Activated CD8-positive, alpha-beta memory T cell treated with anti-CD3 and anti-CD28 coated beads for 1 hour (primary cell): ENCODE data around the gene OR13C5.
"Not testable (repeated sequence)": the region's sequence is repeated elsewhere in the genome, so short reads cannot be mapped to it uniquely, and the experiment has no call there.

Experiments used
- DNase-seq, 2 donors: peaks; one replicate each; pipeline ENCODE4 v3.0.0-alpha.2; 2020; ENCODE audit warnings: low read depth in 1 of 2; ENCODE audit errors: extremely low read depth in 1 of 2

The OR13C5 gene, protein sequence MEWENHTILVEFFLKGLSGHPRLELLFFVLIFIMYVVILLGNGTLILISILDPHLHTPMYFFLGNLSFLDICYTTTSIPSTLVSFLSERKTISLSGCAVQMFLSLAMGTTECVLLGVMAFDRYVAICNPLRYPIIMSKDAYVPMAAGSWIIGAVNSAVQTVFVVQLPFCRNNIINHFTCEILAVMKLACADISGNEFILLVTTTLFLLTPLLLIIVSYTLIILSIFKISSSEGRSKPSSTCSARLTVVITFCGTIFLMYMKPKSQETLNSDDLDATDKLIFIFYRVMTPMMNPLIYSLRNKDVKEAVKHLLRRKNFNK

DNA sequence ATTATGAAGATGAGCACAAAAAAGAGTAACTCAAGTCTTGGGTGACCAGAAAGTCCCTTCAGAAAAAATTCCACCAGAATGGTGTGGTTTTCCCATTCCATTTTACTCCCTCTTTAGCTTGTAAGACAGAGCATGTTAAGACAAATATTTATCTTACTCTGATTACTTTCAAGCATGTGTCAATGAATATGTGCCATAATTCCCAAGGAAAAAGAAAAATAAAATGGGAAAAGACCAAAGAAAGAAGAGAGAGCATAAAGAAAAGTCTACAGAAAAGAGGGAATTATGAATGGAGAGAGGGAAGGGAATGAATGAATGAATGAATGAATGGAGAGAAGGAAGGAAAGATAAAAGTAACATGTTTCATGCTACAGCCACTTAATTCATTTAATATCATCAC, at the start of gene OR13C5:
Gene OR13C5 (minus strand): TSS at position 101 of the 400 bp plus-strand sequence. CDS start 0 bp downstream, at position 101.
- DNase-seq = not testable (repeated sequence)

DNA sequence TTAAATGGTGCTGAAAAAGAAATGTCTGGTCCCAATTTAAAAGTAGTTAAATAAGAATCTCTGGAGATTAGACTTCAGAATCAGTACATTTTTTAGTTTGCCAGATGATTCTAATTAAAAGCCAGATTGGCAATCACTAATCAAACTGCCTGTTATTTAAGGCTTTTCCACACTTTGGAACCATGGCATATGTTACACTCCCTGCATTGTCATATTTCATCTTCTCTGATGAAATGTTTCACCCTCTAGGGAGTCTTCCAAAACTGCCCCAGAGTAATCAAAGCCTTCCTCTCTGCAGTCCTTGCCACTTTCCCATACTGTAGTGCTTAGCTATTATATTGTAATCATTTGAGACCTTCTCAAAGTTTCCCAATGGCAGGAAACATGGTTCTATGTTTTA, 36.2 kb upstream of the OR13C5 start:
- DNase-seq = no peak

DNA sequence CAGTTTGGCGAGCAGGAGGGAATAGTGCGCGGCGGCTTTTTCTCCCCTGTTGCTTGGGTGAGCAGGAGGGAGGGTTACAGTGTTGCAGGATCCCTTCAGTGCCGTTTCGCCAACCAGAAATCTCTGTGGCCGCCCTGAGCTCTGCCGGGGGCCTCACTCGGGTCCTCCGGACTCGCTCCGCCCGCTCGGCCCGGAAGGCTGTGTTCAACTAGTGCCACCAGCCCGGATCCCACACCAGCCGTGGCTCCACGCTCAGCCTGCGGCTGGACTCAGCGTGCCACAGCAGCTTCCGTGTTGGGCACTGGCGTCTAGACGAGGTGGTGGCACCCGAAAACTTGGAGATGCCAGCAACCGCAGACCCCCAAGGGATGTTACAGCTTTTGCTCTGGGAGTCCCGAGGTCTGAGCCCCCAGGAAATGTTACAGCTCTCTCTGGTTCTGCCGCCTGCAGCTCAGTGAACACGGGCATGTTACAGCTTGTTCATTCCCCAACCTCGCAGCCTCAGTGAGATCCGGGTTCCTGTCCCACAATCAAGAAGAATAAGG, 34.8 kb upstream of the OR13C5 start:
- no peak for DNase-seq

DNA sequence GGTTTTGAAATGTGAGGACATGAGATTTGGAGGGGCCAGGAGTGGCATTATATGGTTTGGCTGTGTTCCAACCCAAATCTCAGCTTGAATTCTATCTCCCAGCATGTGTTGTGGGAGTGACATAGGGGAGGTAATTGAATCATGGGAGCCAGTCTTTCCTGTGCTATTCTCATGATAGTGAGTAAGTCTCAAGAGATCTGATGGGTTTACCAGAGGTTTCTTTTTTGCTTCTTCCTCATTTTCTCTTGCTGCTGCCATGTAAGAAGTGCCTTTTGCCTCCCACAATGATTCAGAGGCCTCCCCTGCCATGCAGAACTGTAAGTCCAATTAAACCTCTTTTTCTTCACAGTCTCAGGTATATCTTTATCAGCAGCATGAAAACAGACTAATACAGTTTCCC, 26.8 kb upstream of the OR13C5 start:
- DNase-seq = not testable (repeated sequence)

DNA sequence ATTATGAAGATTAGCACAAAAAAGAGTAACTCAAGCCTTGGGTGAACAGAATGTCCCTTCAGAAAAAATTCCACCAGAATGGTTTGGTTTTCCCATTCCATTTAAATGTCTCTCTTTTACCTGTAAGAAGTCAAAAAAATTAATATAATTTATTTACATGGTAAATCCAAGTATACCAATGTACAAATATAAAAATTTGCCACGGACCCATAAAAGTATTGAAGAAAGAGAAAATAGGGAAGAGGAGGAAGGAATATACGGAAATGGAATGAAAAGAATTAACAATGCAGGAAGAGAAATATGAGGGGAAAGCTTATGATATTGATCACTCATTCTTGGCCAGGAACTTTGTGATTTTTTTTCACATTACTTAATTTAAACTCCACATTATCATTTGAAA, 18.9 kb upstream of the OR13C5 start, which contains the start of gene OR13C9:
Gene OR13C9 (minus strand): TSS at position 101 of the 400 bp plus-strand sequence. CDS start 0 bp downstream, at position 101.
- no peak for DNase-seq

DNA sequence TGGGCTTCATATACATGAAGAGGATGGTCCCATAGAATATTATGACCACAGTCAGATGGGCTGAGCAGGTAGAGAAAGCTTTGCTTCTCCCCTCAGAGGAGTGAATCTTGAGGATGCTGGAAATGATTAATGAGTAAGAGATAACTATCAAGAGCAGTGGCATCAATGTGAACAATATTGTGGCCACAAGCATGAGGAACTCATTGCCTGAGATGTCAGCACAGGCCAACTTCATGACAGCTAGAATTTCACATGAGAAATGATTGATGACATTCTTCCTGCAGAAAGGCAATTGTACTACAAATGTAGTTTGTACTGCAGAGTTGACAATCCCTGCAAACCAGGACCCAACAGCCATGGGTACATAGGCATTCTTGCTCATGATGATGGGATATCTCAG, 18.2 kb upstream of the OR13C5 start:
- no peak for DNase-seq

DNA sequence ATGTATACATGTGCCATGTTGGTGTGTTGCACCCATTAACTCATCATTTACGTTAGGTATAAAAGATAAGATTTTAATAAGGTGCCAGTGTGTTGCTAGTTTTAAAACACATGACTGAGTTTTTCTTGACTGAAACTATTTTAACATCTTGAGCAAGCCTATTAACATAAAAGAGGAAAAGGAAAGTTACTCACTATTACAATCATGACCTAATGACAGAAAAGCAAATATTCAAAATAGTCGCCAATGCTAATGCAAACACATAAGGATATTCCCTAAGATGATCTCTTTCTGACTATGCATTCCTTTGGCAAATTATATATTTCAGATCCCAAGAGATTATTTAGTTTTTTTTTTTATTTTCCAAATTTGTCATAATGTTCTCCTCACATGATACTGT, 12.0 kb upstream of the OR13C5 start:
- no peak for DNase-seq

DNA sequence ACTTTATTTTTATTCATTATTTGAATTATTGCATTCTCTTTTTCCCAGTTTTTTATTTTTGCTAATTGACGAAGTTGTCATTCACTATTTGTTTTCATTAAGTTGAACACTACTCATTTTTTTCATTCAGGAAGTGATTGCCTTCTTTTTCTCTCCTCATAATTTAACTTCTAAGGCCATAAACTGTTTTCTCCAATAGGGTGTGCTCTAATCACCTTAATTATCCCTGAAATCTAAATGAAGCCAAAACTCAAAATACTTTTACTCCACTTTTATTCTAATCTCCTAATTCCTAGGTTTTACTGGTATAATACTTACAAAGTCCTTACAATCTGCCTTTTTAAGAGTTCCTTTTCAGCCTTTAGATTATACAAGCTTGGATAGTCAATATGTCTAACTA, 9.1 kb upstream of the OR13C5 start:
- no peak for DNase-seq

DNA sequence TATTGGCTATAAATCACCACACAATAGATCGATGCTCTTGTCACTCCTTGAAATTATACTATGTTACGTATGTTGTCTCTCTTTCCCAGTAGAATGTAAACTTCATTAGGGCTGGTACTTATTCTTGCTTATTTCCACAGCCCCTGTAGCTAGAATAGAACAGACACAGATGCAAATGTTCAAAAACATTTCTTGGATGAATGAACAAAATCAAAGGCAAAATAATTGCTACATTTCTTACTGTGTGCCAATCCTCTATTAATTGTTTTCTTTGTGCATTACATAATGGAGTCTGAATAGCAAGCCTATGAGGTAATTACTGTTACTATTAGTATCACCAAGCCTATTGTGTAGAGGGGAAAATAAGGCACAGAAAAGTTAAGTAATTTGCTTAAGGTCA, 6.9 kb upstream of the OR13C5 start:
- no peak for DNase-seq

DNA sequence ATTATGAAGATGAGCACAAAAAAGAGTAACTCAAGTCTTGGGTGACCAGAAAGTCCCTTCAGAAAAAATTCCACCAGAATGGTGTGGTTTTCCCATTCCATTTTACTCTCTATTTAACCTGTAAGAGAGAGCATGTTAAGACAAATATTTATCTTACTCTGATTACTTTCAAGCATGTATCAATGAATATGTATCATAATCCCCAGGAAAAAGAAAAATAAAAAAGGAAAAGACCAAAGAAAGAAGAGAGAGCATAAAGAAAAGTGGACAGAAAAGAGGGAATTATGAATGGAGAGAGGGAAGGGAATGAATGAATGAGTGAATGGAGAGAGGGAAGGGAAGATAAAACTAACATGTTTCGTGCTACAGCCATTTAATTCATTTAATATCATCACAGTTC, 6.3 kb upstream of the OR13C5 start, which contains the start of gene OR13C2:
Gene OR13C2 (minus strand): TSS at position 101 of the 400 bp plus-strand sequence. CDS start 0 bp downstream, at position 101.
- DNase-seq = not testable (repeated sequence)

DNA sequence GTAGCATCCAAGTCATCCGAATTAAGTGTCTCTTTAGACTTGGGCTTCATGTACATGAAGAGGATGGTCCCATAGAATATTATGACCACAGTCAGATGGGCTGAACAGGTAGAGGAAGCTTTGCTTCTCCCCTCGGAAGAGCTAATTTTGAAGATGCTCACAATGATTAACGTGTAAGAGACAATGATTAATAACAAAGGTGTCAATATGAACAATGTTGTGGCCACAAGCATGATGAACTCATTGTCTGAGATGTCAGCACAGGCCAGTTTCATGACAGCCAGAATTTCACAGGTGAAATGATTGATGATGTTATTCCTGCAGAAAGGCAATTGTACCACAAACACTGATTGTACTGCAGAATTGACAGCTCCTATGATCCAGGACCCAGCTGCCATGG, 5.6 kb upstream of the OR13C5 start:
- no peak for DNase-seq

DNA sequence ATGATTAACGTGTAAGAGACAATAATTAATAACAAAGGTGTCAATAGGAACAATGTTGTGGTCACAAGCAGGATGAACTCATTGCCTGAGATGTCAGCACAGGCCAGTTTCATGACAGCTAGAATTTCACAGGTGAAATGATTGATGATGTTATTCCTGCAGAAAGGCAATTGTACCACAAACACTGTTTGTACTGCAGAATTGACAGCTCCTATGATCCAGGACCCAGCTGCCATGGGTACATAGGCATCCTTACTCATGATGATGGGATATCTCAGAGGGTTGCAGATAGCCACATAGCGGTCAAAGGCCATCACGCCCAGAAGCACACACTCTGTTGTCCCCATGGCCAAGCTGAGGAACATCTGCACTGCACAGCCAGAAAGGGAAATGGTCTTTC, 464 bp downstream of the OR13C5 start:
- not testable (repeated sequence) for DNase-seq

DNA sequence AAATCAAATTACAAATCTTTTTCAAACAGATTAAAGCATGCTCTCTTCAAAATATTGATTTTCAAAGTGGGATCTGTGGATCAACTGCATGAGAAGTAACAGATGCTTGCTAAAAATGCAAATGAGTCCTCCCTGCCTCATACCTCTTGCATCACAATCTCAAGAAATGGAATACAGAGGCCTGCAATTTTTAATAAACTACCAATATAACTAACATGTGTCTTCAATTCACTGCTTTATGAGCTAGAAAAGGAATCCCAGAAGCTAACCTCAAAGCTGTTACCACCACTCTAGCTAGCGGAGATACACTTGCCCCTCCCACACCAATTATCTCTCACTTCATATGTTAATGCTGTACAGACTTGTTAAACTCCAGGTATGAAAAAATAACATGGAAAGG, 9.6 kb downstream of the OR13C5 start:
- no peak for DNase-seq

DNA sequence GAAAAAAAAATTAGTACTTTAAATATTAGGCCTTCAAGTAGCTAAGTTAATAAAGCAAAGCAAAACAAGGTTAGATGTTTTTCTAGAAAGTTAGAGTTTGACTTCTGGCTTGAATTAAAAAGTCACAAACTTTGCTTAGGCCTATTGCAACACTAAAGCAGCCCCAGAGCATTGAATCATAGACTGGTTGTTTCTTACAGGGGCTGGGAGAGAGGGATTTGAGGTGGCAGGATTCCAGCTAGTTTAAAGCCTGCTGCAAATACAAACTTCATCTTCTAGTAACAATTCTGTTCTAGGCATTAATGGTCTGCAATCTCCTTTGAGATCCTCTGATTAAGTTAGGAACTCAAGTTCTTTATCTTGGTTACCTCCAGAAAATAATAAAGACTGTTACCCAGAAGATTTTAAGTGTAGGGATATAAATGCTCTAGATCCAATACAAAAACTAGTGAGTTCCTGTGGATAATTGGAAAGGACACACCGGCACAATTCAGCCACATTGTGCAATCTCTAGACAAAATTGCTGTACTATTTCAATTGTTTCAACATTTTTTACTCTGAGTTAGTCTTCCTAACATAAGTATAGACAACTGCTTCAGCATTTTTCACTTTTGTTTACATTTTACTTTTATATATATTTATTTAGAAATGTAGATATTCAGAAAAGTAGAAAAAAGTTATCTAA, 12.6 kb downstream of the OR13C5 start:
- no peak for DNase-seq

DNA sequence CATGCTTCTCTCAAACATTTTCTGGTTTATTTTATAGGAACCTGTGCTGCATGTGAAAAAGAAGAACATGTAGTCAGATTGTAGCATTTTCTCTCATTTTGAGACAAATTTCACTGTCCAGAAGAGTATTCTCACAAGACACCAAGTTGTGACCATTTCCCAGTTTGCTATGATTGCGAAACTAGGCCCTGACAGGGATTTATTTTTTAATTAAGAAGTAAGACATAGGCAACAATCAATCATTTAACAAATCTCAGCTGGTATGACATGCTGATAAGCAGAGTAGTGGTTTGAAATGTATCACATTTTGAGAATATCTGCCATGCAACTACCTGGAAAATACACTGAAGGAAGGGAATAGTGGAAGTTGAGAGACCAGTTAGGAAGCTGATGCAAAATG, 18.7 kb downstream of the OR13C5 start:
- no peak for DNase-seq

DNA sequence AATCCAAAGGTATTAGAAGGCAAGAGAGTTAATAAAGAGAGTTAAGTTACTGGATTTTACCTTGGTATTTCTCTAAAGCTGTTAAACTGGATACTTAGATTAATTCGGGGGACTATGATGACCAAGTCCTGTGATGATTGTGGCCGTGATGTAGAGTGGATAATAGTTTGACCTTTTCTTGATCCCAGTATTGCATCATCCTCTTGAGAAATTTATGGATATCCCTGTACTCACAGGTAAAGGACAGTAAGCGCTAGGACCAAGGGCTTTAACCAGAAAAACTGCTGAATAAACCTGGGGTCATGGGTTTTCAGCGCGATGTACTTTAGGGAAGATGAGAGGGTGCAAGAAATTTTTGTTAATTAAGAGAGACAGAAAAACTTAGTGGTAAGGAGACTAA, 21.9 kb downstream of the OR13C5 start:
- no peak for DNase-seq

DNA sequence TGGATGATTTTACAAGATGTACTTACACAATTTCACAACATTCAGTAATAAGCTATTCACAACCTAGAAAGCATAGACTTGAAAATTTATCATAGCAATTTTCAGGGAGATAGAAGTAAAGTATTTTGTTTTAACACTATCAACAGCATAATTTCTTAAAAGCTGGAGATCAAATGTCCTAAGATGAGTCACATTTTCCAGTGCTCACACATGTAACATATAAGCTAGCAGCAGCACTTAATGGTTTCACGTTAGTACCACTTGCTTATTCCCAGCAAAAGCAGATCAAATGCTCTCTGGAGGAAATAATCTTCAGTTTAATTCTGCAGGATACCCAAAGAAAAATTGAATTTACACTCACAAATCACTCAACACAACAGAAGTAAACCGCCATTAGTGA, 23.8 kb downstream of the OR13C5 start:
- no peak for DNase-seq

DNA sequence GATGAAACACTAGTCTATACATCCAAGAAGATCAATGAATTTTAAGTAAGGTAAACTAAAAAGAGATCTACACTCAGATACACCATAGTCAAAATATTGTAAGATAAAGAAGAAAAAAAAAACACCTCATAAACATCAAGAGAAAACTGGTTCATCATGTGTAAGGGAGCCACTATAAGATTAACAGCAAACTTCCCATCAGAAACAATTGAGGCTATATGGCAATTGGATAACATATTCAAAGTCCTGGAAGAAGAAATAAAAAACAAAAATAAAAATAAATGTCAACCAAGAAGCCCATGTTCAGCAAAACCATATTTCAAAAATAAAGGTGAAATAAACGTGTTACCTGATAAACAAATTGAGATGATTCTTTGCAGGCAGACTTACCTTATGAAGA, 26.6 kb downstream of the OR13C5 start:
- no peak for DNase-seq

DNA sequence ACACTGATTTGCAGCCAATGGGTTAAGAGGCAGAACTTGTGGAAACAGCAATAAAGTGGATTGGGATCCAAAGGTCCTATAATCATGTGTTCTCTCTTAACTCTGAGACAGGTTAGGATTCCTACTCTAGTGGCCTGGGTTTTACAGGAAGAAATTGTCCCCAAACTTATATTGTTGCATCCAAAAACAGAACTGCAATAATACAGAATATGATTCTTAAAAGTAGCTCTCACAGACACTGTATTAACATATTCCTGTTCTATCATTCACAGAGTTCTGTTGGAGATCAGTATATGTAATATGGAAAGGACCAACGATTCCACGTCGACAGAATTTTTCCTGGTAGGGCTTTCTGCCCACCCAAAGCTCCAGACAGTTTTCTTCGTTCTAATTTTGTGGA, 30.3 kb downstream of the OR13C5 start, which contains the start of gene OR13C8:
Gene OR13C8 (plus strand): TSS at position 301 of the 400 bp plus-strand sequence. CDS start 0 bp downstream, at position 301.
- DNase-seq = no peak

DNA sequence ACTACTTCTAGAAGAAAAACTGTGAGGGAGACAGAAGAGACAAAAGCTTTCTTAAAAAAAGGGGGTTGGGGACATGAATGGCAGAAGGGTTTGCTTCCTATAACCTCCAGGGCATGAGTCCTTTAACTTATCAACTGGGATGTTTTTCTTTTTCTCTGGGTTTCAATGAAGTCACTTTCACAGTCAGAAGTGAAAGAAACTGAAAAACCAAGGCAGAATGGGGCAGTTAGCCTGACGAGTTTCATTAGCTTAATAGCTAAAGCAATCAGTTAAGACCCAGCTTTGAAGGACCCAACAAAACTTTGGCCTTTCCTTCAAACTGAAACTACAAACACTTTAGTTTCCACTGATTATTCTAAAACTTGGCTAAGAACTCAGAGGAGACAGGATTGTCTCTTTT, 34.9 kb downstream of the OR13C5 start:
- DNase-seq = no peak

DNA sequence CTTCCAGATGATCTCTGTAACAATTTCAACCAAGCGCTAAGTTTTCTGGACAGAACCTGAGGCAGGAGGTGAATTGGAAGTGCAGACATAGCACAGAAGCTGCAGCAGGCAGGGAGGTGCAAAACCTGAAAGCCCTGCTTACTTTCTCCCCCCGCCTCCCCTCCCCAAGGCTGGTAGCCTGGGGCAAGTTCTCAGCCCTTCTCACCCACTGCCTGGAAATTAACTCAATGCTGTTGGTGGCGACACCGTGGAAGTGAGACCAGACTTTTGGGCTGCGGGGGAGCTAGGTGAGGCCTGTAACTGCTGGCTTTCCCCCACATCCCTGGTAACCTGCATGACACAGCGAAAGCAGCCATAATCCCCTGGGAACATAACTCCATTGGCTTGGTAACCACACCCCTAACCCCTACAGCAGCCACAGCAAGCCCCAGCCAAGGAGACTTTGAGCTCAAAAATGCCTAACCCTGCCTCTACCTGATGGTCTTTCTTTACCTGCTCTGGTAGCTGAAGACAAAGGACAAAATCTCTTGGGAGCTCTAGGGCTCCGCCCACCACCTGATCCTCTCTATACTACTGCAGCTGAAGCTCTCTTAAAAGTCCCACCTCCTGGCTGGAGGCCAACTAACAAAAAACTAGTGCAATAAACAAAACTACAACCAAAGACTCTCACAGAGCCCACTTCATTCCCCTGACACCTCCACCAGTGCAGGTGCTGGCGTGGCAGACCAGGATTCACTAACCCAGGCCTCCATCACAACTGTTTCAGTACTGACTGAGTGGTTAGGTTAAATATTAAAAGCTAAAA, 42.2 kb downstream of the OR13C5 start:
- DNase-seq = no peak
